GM21576 (cell line): Measurements from ENCODE around the gene CRNKL1.
A peak's percentile ranks its signal among the peaks of the same experiment; 100 is the strongest.

Experiments used
- ATAC-seq: cut with Tn5 transposase; IDR thresholded peaks from one replicate; pipeline ENCODE4 v1.9.1; 2021; ENCODE audit warnings: mild to moderate bottlenecking, moderate library complexity; ENCODE audit not compliant: unreplicated experiment

CRNKL1 gene

GRCh38 chr20:20052074-20052970 lies at the start of gene CRNKL1, which contains the start of gene CFAP61:
CRNKL1 (minus strand) TSS chr20:20052466; CDS start chr20:20052342, 124 bp downstream.
CFAP61 (plus strand) TSS chr20:20052532; CDS start chr20:20056654, 4,122 bp downstream.
- peak; percentile 88 for ATAC-seq

GRCh38 chr20:20100881-20101280 lies 48.6 kb upstream of the CRNKL1 start:
- no peak for ATAC-seq

GRCh38 chr20:20096421-20096820 lies 44.2 kb upstream of the CRNKL1 start:
- no peak for ATAC-seq

DNA sequence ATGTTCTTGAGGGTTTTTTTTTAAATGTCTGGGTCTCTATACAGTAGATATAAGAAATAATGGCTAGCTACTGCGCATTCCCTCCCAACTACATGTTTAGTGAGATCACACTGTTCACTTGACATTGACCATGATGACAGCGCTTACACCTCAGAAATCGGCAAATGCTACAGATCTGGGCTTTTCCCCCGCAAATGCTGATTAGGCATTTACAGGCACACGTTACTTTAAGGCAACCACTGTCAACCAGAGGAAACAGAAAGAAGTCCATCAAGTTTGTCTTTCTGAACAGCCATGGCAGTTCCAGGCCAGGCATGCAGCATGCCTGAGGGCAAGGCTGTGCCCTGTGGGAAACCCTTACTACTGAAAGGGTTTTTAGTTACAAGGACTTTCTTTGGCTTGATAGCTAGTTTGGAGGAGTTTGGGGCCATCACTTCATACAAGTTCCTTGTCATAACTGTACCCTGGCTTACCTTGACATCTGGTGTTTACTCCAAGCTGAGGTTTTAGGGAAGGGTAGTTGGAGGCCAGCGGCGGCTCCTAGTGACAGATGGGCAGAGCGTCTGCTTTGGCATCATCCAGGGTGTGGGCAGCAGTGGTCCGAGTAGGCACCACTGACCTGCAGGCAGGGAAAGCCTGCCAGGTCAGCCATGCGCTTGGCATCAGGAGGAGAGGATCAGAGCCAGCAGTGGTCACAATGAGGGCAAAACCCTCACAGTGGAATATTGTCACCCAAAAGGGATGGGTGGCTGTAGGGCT lies 43.0 kb upstream of the CRNKL1 start:
- ATAC-seq, result no peak

DNA sequence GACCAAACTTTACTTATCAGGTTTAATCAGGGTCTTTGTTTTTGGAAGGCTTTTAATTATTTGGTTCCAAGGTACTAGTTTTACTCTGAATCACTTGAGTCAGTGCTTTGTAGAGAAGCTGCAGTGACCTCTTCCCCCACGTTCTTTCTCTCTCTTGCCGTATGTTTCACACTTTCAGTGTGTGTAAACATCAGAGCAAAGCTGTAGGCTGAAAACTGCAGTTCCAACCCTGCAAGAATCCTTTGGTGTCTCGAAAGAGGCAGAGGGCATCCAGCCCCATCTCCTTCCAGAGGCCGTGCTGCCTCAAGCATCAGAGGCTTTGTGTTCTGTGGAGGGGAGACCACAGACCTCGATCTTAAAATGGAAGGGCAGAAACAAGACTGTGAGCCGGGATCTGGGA lies 42.1 kb upstream of the CRNKL1 start:
- ATAC-seq, result no peak

- ATAC-seq, result no peak
Measured at GRCh38 chr20:20092827-20093226, 40.6 kb upstream of the CRNKL1 start.

DNA sequence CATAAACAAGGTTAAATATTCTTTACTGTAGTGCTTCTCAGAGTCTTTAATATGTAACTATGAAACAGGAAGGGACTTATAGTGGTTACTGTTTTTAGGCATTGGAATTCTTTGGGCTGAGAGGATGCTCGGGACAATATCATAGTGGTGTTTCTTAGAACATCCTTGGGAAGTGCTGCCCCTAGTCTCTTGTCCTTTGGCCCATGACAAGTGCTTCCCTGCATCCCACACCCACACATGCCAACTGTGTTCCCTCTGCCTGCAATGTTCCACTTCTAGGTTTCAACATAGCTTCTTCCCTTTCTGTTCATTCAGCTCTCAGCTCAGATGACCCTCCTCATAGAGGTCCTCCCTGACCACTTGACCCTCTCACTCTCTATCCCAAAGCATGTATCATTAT lies 37.7 kb upstream of the CRNKL1 start:
- no peak for ATAC-seq

DNA sequence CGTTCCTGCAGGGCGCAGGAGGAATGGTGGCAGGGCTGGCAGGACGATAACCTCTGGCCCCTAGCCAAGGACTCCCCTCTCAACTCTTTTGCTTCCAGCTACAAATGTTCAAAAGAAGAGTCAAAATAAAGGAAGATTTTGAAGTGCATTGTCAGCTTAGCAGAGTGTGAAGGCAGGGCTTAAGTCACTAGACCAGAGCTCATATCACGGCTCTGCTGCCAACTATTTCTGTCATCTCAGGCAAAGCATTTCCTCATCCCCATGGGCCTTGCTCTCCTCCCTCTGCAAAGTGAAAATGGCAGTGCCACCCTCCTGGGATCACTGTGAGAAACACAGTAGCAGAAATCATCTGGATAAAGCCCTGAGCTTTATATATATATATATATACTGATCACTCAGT lies 36.8 kb upstream of the CRNKL1 start:
- no peak for ATAC-seq

DNA sequence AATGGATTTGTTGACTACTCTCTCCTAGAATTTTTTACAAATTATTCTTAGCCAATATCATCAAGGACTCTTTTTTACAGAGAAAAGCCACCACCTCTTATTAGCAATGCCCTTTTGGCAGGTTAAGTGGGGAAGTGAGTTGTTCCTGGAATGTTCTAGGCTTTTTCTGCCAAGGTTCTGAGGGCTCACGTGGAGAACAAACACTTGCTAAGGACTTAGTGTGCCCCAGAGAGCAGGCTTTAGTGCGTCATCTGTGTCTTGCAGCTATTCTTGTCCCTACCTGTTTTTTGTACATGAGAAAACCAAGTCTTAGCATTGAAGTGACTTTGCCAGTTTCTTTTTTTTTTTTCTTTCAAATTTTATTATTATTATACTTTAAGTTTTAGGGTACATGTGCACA lies 33.5 kb upstream of the CRNKL1 start:
- no peak for ATAC-seq

DNA sequence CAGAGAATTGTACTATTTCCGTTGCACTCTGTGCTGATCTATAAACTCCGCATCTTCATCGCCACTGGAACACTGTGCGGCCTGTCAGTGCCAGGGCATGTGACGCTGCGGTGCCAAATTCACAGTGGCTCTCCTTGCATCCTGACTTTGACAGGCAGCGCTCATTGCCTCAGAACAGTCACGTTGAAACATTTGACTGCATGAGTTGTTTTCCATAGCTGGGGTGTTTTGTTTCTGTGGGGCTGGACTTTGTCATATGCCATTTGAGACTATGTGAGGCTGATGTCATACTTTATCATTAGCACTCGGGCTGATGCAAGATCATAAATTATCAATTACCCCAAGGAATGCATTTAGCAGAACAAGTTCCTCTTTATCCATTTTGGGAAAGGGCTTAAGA lies 32.8 kb upstream of the CRNKL1 start:
- ATAC-seq, result no peak

DNA sequence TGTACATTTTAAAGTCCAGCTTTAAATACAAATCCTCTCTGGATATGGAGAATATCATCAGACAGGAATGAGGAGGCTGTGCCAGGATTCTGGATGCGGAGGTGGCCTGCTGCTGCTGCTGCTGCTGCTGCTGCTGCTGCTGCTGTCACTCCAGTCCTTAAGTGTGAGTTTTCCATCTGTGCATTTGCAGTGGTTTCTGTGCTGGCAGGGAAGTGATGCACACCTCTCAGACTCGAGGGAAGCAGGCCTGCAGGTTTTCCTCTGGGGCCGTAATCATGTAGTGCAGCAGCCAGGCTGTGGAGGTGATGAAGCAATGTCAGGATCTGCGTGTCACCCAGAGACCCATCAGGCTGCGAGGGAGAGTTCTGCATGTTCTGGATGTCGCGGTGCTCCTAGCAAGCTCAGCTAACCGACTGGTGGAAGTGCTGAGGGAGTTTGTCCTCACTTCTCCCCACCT lies 32.1 kb upstream of the CRNKL1 start:
- ATAC-seq, result no peak

DNA sequence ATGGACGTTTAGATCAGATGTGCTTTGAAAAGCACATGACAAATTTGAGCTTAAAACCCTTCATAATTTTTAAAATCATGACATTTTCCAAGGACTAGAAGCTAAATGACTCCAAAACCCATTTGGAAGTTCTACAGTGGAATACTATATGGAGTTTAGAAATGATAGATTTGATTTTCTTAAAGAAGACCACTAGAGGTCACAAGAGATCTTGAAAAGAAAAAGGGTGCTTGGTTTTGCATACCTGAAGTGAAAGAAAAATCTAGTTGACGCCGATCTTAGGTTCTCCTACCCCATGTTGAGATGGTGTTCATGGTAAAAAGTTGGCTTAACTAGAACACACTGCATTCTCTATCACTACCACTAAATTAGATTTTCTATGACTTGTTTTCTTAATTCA lies 31.5 kb upstream of the CRNKL1 start:
- ATAC-seq, result peak; percentile 78

- no peak for ATAC-seq
Measured at GRCh38 chr20:20079102-20079784, 27.0 kb upstream of the CRNKL1 start.

- no peak for ATAC-seq
Measured at GRCh38 chr20:20078041-20078440, 25.8 kb upstream of the CRNKL1 start.

- no peak for ATAC-seq
Measured at GRCh38 chr20:20076297-20077065, 24.2 kb upstream of the CRNKL1 start.

GRCh38 chr20:20075032-20075431 lies 22.8 kb upstream of the CRNKL1 start:
- ATAC-seq, result no peak

GRCh38 chr20:20073801-20074371 lies 21.6 kb upstream of the CRNKL1 start:
- no peak for ATAC-seq

DNA sequence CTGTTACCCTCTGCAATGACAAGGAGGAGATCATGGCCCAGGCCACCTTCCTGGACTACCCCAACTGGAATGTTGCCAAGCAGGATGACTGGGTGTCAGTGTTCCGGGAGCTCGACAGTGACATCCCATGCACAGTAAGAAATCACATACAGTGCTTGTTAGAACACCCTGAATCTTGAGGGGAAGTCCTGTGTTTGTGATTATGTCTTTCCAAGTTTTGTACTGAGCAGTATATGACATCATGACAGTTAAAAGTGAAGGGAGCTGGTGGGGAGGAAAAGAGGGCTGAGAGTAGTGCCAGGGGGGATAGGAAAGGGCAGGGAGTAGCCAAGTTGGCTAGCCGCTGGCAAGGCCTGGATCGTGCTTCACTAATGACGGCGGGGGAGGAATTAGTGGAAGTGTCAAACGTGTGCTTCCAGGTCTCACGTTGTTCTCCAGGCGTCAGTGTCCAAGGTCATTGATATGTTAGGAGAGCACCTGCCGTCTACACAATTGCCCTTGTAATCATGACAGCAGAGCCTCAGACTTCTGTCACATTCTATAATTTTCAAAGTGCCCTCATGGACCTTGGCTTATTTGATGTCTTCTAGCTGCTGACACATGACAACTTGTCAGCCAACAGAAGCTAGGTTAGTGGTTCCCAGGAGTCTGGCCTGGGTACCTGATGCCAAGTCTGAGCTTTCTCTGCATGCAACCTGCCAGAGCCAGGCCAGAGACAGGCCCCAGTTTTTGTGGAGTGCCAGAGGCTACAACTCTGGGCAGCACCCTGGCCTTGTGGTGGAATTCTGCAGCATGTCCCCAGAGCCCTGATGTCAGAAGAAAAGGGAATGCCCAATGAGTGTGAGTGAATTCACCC lies 18.8 kb upstream of the CRNKL1 start:
- ATAC-seq, result no peak

- ATAC-seq, result no peak
Measured at GRCh38 chr20:20065361-20065760, 13.1 kb upstream of the CRNKL1 start.
